ENCODE data around the gene OR9K2. TPM values are rescaled to one million over a fixed set of nuclear protein-coding genes. Genes with fewer than 3 reads are reported as not detected.
A peak's percentile ranks its signal among the peaks of the same experiment; 100 is the strongest.
"Not testable (repeated sequence)": the region's sequence is repeated elsewhere in the genome, so short reads cannot be mapped to it uniquely, and the experiment has no call there.

The OR9K2 gene
- total and polyA plus RNA-seq, 7 donors: not detected

GRCh38 chr12:55132816-55133215 is 6.6 kb downstream of the OR9K2 start:
- Histone ChIP-seq H3K36me3 (no peaks in the 10 kb centered on the region), H3K4me1 (no peaks in the 10 kb centered on the region), H3K9me3 (no peaks in the 10 kb centered on the region), H3K27me3 (no peaks in the 10 kb centered on the region), H3K27ac (no peak overlapping the region), H3K4me3 (no peak overlapping the region)
- intact Hi-C loops (cut with DNase I): no loop called here
- TF ChIP-seq CTCF (IDR thresholded peaks at IDR 0.05): no peak
- no peak for TF ChIP-seq POLR2A (IDR thresholded peaks at IDR 0.05)
- no peak for TF ChIP-seq POLR2AphosphoS5 (IDR thresholded peaks at IDR 0.05)
- TF ChIP-seq EP300 (IDR thresholded peaks at IDR 0.05): no peak
- DNase-seq: no peak
- 59 to 70% methylated on average over 1 of the region's 1 CpG for WGBS, 2 donors

- intact Hi-C loops (cut with DNase I): no loop called here
- 20 to 45% methylated on average over 3 of the region's 3 CpGs for WGBS, 2 donors
- H3K27me3 ChIP-seq: no peaks in the 10 kb centered on the region
- no peak overlapping the region for H3K4me3 ChIP-seq
- H3K9me3 ChIP-seq: no peaks in the 10 kb centered on the region
- no peaks in the 10 kb centered on the region for H3K36me3 ChIP-seq
- no peaks in the 10 kb centered on the region for H3K4me1 ChIP-seq
- no peak for DNase-seq
- peak in 2 of 4 experiments; percentile 17 to 49 for TF ChIP-seq CTCF (IDR thresholded peaks at IDR 0.05)
- no peak for TF ChIP-seq POLR2AphosphoS5 (IDR thresholded peaks at IDR 0.05)
- no peak overlapping the region for H3K27ac ChIP-seq
Measured at GRCh38 chr12:55142669-55143565, 16.7 kb downstream of the OR9K2 start.

GRCh38 chr12:55143566-55143870 is 17.3 kb downstream of the OR9K2 start:
- TF ChIP-seq EP300 (IDR thresholded peaks at IDR 0.05) (no peak), POLR2A (IDR thresholded peaks at IDR 0.05) (no peak), CTCF (IDR thresholded peaks at IDR 0.05) (no peak), POLR2AphosphoS5 (IDR thresholded peaks at IDR 0.05) (no peak)
- intact Hi-C loops (cut with DNase I): no loop called here

GRCh38 chr12:55167010-55167640 is 40.9 kb downstream of the OR9K2 start:
- H3K4me1 ChIP-seq; H3K27me3 ChIP-seq; H3K36me3 ChIP-seq; H3K27ac ChIP-seq; DNase-seq; H3K9me3 ChIP-seq; intact Hi-C loops (cut with DNase I); H3K4me3 ChIP-seq: not testable (repeated sequence)
- WGBS, 2 donors: 64 to 75% methylated on average over 24 of the region's 24 CpGs

More at GRCh38 chr12:55143566-55143870, 17.3 kb downstream of the OR9K2 start:
- no peak overlapping the region for H3K27ac ChIP-seq
- WGBS, 2 donors: 16 to 17% methylated on average over 1 of the region's 1 CpG
- H3K9me3 ChIP-seq: no peaks in the 10 kb centered on the region
- no peaks in the 10 kb centered on the region for H3K36me3 ChIP-seq
- DNase-seq: no peak
- no peaks in the 10 kb centered on the region for H3K4me1 ChIP-seq
- H3K4me3 ChIP-seq: no peak overlapping the region
- no peaks in the 10 kb centered on the region for H3K27me3 ChIP-seq

GRCh38 chr12:55171445-55171844 is 45.2 kb downstream of the OR9K2 start:
- intact Hi-C loops (cut with DNase I): no loop called here
- no peaks in the 10 kb centered on the region for H3K4me1 ChIP-seq
- TF ChIP-seq EP300 (IDR thresholded peaks at IDR 0.05) (no peak), CTCF (IDR thresholded peaks at IDR 0.05) (no peak), POLR2A (IDR thresholded peaks at IDR 0.05) (no peak), POLR2AphosphoS5 (IDR thresholded peaks at IDR 0.05) (no peak)
- no peaks in the 10 kb centered on the region for H3K27me3 ChIP-seq
- no peaks in the 10 kb centered on the region for H3K9me3 ChIP-seq
- no peak for DNase-seq
- H3K4me3 ChIP-seq: no peak overlapping the region
- H3K36me3 ChIP-seq: no peaks in the 10 kb centered on the region
- WGBS, 2 donors: 74 to 89% methylated on average over 2 of the region's 2 CpGs
- H3K27ac ChIP-seq: no peak overlapping the region

GRCh38 chr12:55171846-55172245 is 45.6 kb downstream of the OR9K2 start:
- H3K27me3 ChIP-seq; H3K27ac ChIP-seq; H3K36me3 ChIP-seq; H3K4me1 ChIP-seq; DNase-seq; H3K4me3 ChIP-seq; H3K9me3 ChIP-seq; intact Hi-C loops (cut with DNase I): not testable (repeated sequence)
- 63 to 73% methylated on average over 2 of the region's 2 CpGs for WGBS, 2 donors
